Nephron (organoid): ENCODE measurements around the gene GLUL.

Experiments used
- H3K27ac Mint-ChIP-seq, 3 experiments: 2 replicates each; pipeline ENCODE4 v1.8.0; 2020; ENCODE audit warnings: mixed read lengths in 3 of 3, mild to moderate bottlenecking in 2 of 3, moderate library complexity in 1 of 3
- H3K27me3 Mint-ChIP-seq: 2 replicates; pipeline ENCODE4 v1.8.0; 2021; ENCODE audit warnings: low read depth, mild to moderate bottlenecking, moderate library complexity, mixed read lengths
- H3K36me3 Mint-ChIP-seq: 2 replicates; pipeline ENCODE4 v1.8.0; 2020; ENCODE audit warnings: low read depth, mixed read lengths
- H3K4me1 Mint-ChIP-seq: 2 replicates; pipeline ENCODE4 v1.8.0; 2020; ENCODE audit warnings: mixed read lengths
- H3K4me3 Mint-ChIP-seq, 3 experiments: 2 replicates each; pipeline ENCODE4 v1.8.0; 2020; ENCODE audit warnings: mild to moderate bottlenecking in 3 of 3, mixed read lengths in 3 of 3, moderate library complexity in 2 of 3
- H3K9me3 Mint-ChIP-seq: 2 replicates; pipeline ENCODE4 v1.8.0; 2020; ENCODE audit warnings: mixed read lengths
- CTCF ChIP-seq, 3 experiments: fragments of 200-600 bp; sonication (generic); IDR thresholded peaks; one replicate each; pipeline ENCODE4 v1.5.0; 2021; ENCODE audit warnings: antibody characterized with exemption in 3 of 3; ENCODE audit not compliant: unreplicated experiment in 3 of 3

The GLUL gene

DNA sequence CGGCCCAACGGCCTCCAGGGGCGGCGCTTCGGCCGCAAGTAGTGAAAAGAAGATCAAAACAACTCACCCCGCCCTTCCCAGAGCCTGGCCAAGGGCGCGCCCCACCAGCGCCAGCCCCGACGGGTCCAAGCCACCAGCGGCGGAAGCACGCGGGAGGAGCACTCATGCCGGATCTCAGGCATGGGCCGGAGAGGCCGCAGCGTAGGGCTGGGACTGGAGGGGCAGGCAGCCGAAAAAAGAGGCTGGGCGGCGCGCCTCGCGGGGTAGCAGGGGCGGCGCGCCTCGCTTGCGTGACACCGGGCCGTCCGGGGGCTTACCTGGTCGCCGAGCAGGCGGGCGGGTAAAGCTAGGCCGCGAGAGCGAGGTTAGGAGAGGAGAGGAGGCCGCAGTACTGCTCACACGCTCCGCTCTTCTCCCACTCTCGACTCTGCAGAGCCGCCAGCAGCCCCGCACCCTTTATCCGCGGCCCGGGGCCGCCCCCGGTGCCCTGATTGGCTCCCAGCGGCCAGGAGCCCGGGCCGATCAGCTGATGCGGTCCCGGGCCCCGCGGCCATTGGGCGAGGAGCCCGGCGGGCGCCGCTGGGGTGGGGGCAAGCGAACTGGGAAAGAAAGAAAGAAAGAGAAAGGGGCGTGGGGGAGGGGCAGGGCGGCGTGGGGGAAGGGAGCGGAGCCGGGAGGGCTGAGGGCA is at the start of gene GLUL:
Gene GLUL, minus strand, starts transcription at position 429 of the 688 bp plus-strand sequence. CDS start 3,053 bp downstream, outside the sequence.
- H3K4me1 Mint-ChIP-seq = peaks cover 52% of the 10 kb centered on the region
- H3K9me3 Mint-ChIP-seq = no peaks in the 10 kb centered on the region
- TF ChIP-seq CTCF (IDR thresholded peaks at IDR 0.05; ENCODE audit: unreplicated experiment in 3 of 3) = no peak
- H3K36me3 Mint-ChIP-seq = peaks cover 35% of the 10 kb centered on the region
- peak within 1 kb of the TSS; percentile 92 to 98 (median 97) for H3K27ac Mint-ChIP-seq
- H3K27me3 Mint-ChIP-seq = peaks cover 3% of the 10 kb centered on the region
- H3K4me3 Mint-ChIP-seq = peak within 1 kb of the TSS; percentile 98 to 100 (median 100)

DNA sequence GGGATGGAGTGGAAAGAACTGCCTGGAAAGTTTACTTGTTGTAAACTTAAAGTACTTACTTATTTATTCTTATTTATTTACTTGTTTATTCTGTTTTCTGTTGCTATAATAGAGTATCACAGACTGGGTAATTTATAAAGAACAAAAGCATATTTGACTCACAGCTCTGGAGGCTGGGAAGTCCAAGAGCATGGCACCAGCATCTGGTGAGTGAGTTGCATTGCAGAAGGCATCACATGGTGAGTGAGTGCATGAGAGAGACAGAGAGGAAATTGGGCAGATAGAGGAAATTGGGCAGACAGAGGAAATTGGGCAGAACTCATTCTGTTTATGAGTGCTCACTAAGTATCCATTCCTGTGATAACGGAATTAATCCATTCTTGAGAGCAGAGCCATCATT is 46.7 kb upstream of the GLUL start:
- Mint-ChIP-seq H3K27ac (no peak overlapping the region), H3K4me1 (no peaks in the 10 kb centered on the region), H3K9me3 (peaks cover 10% of the 10 kb centered on the region), H3K27me3 (no peaks in the 10 kb centered on the region), H3K36me3 (peaks cover 4% of the 10 kb centered on the region), H3K4me3 (no peak overlapping the region)
- no peak for TF ChIP-seq CTCF (IDR thresholded peaks at IDR 0.05; ENCODE audit: unreplicated experiment in 3 of 3)

- H3K27me3 Mint-ChIP-seq = no peaks in the 10 kb centered on the region
- TF ChIP-seq CTCF (IDR thresholded peaks at IDR 0.05; ENCODE audit: unreplicated experiment in 3 of 3) = no peak
- peaks cover 4% of the 10 kb centered on the region for H3K36me3 Mint-ChIP-seq
- peaks cover 7% of the 10 kb centered on the region for H3K9me3 Mint-ChIP-seq
- H3K4me3 Mint-ChIP-seq = no peak overlapping the region
- no peak overlapping the region for H3K27ac Mint-ChIP-seq
- H3K4me1 Mint-ChIP-seq = no peaks in the 10 kb centered on the region
Observed at GRCh38 chr1:182433580-182433979, 42.0 kb upstream of the GLUL start.

GRCh38 chr1:182431278-182431677 is 39.7 kb upstream of the GLUL start:
- no peaks in the 10 kb centered on the region for H3K9me3 Mint-ChIP-seq
- no peaks in the 10 kb centered on the region for H3K4me1 Mint-ChIP-seq
- H3K4me3 Mint-ChIP-seq = no peak overlapping the region
- no peaks in the 10 kb centered on the region for H3K27me3 Mint-ChIP-seq
- H3K36me3 Mint-ChIP-seq = no peaks in the 10 kb centered on the region
- TF ChIP-seq CTCF (IDR thresholded peaks at IDR 0.05; ENCODE audit: unreplicated experiment in 3 of 3) = no peak
- H3K27ac Mint-ChIP-seq = no peak overlapping the region

DNA sequence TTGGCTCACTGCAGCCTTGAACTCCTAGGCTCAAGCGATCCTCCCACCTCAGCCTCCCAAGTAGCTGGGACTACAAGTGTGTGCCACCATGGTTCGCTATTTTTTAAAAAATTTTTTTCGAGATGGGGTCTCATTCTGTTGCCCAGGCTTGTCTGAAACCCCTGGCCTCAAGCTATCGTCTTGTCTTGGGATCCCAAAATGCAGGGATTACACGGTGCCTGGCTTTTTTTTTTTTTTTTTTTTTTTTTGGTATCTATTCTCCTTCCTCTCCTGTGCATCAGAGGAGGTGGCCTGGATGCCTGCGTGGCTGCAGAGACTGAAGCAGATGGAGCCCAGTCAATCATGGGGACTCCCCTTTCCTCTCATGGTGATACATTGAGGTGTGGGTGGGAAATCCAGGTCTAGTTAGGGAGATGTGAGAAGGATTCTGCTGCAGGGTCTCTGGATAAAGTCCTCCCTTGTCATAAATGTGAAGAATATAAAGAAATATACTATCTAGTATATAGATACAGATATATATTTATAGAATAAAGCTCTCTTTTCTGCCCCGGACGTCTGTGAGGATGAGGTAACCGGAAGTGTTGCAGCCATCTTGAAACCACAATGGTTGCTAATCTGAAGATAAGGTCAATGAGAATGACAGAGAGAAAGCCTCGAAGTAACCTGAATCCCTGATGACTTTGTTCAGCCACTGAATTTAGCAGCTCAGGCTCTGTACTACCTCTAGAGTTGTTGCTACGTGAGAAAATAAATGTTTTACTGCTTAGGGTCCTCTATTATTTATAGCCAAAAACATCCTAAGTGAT is 38.9 kb upstream of the GLUL start:
- no peak for TF ChIP-seq CTCF (IDR thresholded peaks at IDR 0.05; ENCODE audit: unreplicated experiment in 3 of 3)
- Mint-ChIP-seq H3K36me3 (no peaks in the 10 kb centered on the region), H3K9me3 (no peaks in the 10 kb centered on the region)

More for the DNA sequence above, 38.9 kb upstream of the GLUL start:
- no peaks in the 10 kb centered on the region for H3K27me3 Mint-ChIP-seq
- no peaks in the 10 kb centered on the region for H3K4me1 Mint-ChIP-seq
- no peak overlapping the region for H3K4me3 Mint-ChIP-seq
- H3K27ac Mint-ChIP-seq = no peak overlapping the region
